H9 (cell line): Measurements from ENCODE around the gene FNDC4. TPM values are rescaled to one million over a fixed set of nuclear protein-coding genes. Genes with fewer than 3 reads are reported as not detected.

Source experiments
- DNase-seq: peaks from one replicate; pipeline ENCODE4 v3.0.0-alpha.2; 2017
- H2AFZ ChIP-seq: one replicate; pipeline ENCODE4 v1.6.1; 2013; ENCODE audit warnings: mild to moderate bottlenecking, low read length, control low read depth, moderate library complexity
- H2AK5ac ChIP-seq: 2 replicates; pipeline ENCODE4 v1.6.1; 2013; ENCODE audit warnings: low read length, control low read depth, mixed read lengths; ENCODE audit not compliant: insufficient read length
- H2BK120ac ChIP-seq: one replicate; pipeline ENCODE4 v1.6.1; 2013; ENCODE audit warnings: low read depth, mild to moderate bottlenecking, low read length, control low read depth, inconsistent platforms; ENCODE audit not compliant: poor library complexity, severe bottlenecking
- H2BK12ac ChIP-seq: 2 replicates; pipeline ENCODE4 v1.6.1; 2013; ENCODE audit warnings: low read length, control low read depth, mixed read lengths, low read depth; ENCODE audit not compliant: insufficient read length
- H2BK15ac ChIP-seq: 2 replicates; pipeline ENCODE4 v1.6.1; 2013; ENCODE audit warnings: low read depth, low read length, control low read depth
- H2BK20ac ChIP-seq: one replicate; pipeline ENCODE4 v1.6.1; 2013; ENCODE audit warnings: low read depth, mild to moderate bottlenecking, low read length, control low read depth, inconsistent platforms; ENCODE audit not compliant: poor library complexity, severe bottlenecking
- H2BK5ac ChIP-seq: 2 replicates; pipeline ENCODE4 v1.6.1; 2013; ENCODE audit warnings: low read length, control low read depth, mixed read lengths; ENCODE audit not compliant: insufficient read length
- H3K14ac ChIP-seq: 2 replicates; pipeline ENCODE4 v1.6.1; 2013; ENCODE audit warnings: low read length, control low read depth; ENCODE audit not compliant: insufficient read depth
- H3K18ac ChIP-seq: 2 replicates; pipeline ENCODE4 v1.6.1; 2013; ENCODE audit warnings: low read depth, mild to moderate bottlenecking, mixed read lengths, low read length, control low read depth; ENCODE audit not compliant: insufficient read length
- H3K23ac ChIP-seq: 2 replicates; pipeline ENCODE4 v1.6.1; 2013; ENCODE audit warnings: low read length, control low read depth, mixed read lengths, low read depth; ENCODE audit not compliant: insufficient read length
- H3K23me2 ChIP-seq: 2 replicates; pipeline ENCODE4 v1.6.1; 2013; ENCODE audit warnings: low read depth, mild to moderate bottlenecking, mixed read lengths, low read length, control low read depth; ENCODE audit not compliant: insufficient read length, poor library complexity, severe bottlenecking
- H3K27ac ChIP-seq: 2 replicates; pipeline ENCODE4 v1.5.1; 2013; ENCODE audit warnings: low read length, control low read depth, mixed read lengths, low read depth; ENCODE audit not compliant: insufficient read length
- H3K27me3 ChIP-seq: 2 replicates; pipeline ENCODE4 v1.6.1; 2013; ENCODE audit warnings: low read length, control low read depth, inconsistent platforms; ENCODE audit not compliant: insufficient read depth
- H3K4ac ChIP-seq: 2 replicates; pipeline ENCODE4 v1.6.1; 2013; ENCODE audit warnings: low read depth, mild to moderate bottlenecking, control low read depth, inconsistent platforms, low read length, moderate library complexity
- H3K4me1 ChIP-seq: 2 replicates; pipeline ENCODE4 v1.6.1; 2013; ENCODE audit warnings: low read length, control low read depth, inconsistent platforms; ENCODE audit not compliant: insufficient read depth
- H3K4me2 ChIP-seq: 2 replicates; pipeline ENCODE4 v1.6.1; 2013; ENCODE audit warnings: low read length, control low read depth, mixed read lengths; ENCODE audit not compliant: insufficient read length, insufficient read depth
- H3K56ac ChIP-seq: 2 replicates; pipeline ENCODE4 v1.6.1; 2013; ENCODE audit warnings: low read depth, mild to moderate bottlenecking, mixed read lengths, low read length, control low read depth; ENCODE audit not compliant: insufficient read length
- H3K79me1 ChIP-seq: 2 replicates; pipeline ENCODE4 v1.6.1; 2013; ENCODE audit warnings: low read depth, mild to moderate bottlenecking, moderate library complexity, low read length, control low read depth, inconsistent platforms; ENCODE audit not compliant: insufficient read depth, poor library complexity, severe bottlenecking
- H3K79me2 ChIP-seq: 2 replicates; pipeline ENCODE4 v1.6.1; 2013; ENCODE audit warnings: low read length, control low read depth, inconsistent platforms; ENCODE audit not compliant: insufficient read depth
- H3K9ac ChIP-seq: 2 replicates; pipeline ENCODE4 v1.6.1; 2013; ENCODE audit warnings: low read length, control low read depth, mixed read lengths; ENCODE audit not compliant: insufficient read length; ENCODE audit errors: extremely low read depth
- H3K9me3 ChIP-seq: one replicate; pipeline ENCODE4 v1.6.1; 2013; ENCODE audit warnings: low read depth, low read length, inconsistent platforms; ENCODE audit not compliant: control insufficient read depth
- H3T11ph ChIP-seq: one replicate; pipeline ENCODE4 v1.6.1; 2013; ENCODE audit warnings: mild to moderate bottlenecking, low read length, control low read depth, inconsistent platforms
- H4K20me1 ChIP-seq: one replicate; pipeline ENCODE4 v1.6.1; 2013; ENCODE audit not compliant: control insufficient read depth, insufficient read length, insufficient read depth
- H4K5ac ChIP-seq: 2 replicates; pipeline ENCODE4 v1.6.1; 2013; ENCODE audit warnings: low read depth, mild to moderate bottlenecking, mixed read lengths, low read length, control low read depth; ENCODE audit not compliant: insufficient read length
- H4K8ac ChIP-seq: replicated peaks from 2 replicates; pipeline ENCODE4 v1.6.1; 2013; ENCODE audit warnings: low read length, control low read depth, mixed read lengths, low read depth; ENCODE audit not compliant: insufficient read length
- H4K91ac ChIP-seq: 2 replicates; pipeline ENCODE4 v1.6.1; 2013; ENCODE audit warnings: low read depth, mild to moderate bottlenecking, moderate library complexity, mixed read lengths, low read length, control low read depth; ENCODE audit not compliant: insufficient read length
- H3K27ac Mint-ChIP-seq, 3 experiments: 2 replicates in 2 of 3; 3 replicates in 1 of 3; pipeline ENCODE4 v1.8.0; 2020 to 2021; ENCODE audit warnings: mixed read lengths in 3 of 3, mild to moderate bottlenecking in 1 of 3, moderate library complexity in 1 of 3
- H3K27me3 Mint-ChIP-seq: 2 replicates; pipeline ENCODE4 v1.8.0; 2021; ENCODE audit warnings: low read depth, mild to moderate bottlenecking, moderate library complexity, mixed read lengths
- H3K36me3 Mint-ChIP-seq, 3 experiments: 2 replicates in 2 of 3; 3 replicates in 1 of 3; pipeline ENCODE4 v1.8.0; 2020 to 2021; ENCODE audit warnings: low read depth in 3 of 3, mixed read lengths in 3 of 3; ENCODE audit not compliant: insufficient read depth in 1 of 3
- H3K4me1 Mint-ChIP-seq, 2 experiments: 2 replicates each; pipeline ENCODE4 v1.8.0; 2020; ENCODE audit warnings: mixed read lengths in 2 of 2
- H3K4me3 Mint-ChIP-seq, 2 experiments: 2 replicates in 1 of 2; 3 replicates in 1 of 2; pipeline ENCODE4 v1.8.0; 2020 to 2021; ENCODE audit warnings: mild to moderate bottlenecking in 2 of 2, mixed read lengths in 2 of 2, moderate library complexity in 1 of 2
- H3K9me3 Mint-ChIP-seq, 2 experiments: 2 replicates in 1 of 2; 3 replicates in 1 of 2; pipeline ENCODE4 v1.8.0; 2020; ENCODE audit warnings: mild to moderate bottlenecking in 2 of 2, mixed read lengths in 2 of 2, moderate library complexity in 1 of 2
- WGBS: extraction: QIAGEN DNeasy Blood & Tissue Kit; methylation state at CpG from one replicate; pipeline ENCODE4 v1.1.7; 2013; ENCODE audit warnings: missing lambda C conversion rate, low lambda C conversion rate, mixed read lengths; ENCODE audit not compliant: insufficient read length; ENCODE audit errors: extremely low coverage; 5-methylcytosine and 5-hydroxymethylcytosine counted together
- total RNA-seq: library from RNA; stranded (reverse); gene quantifications from 2 replicates; pipeline ENCODE4 v1.2.1, GENCODE V29; 2021
- TF ChIP-seq, protein P1 (sequence below): fragments of 200-600 bp; sonication (generic); conservative IDR thresholded peaks from 3 replicates; pipeline ENCODE4 v1.8.0; 2021; ENCODE audit warnings: antibody characterized with exemption, mild to moderate bottlenecking

The FNDC4 gene
- total RNA-seq, 1 experiment from 2014 or later: 21.5 TPM

- H3K23me2 ChIP-seq: no peaks in the 10 kb centered on the region
- H2BK20ac ChIP-seq: no peak overlapping the region
- peaks cover 8 to 14% of the 10 kb centered on the region in 2 experiments for H3K4me1 Mint-ChIP-seq
- H3K23ac ChIP-seq: no peak overlapping the region
- H3K9ac ChIP-seq: no peak overlapping the region
- H3K9me3 Mint-ChIP-seq: no peaks in the 10 kb centered on the region
- H3K14ac ChIP-seq: no peak overlapping the region
- no peaks in the 10 kb centered on the region for H3K27me3 ChIP-seq
- no peak overlapping the region for H3T11ph ChIP-seq
- no peak overlapping the region for H3K4ac ChIP-seq
- H3K79me2 ChIP-seq: no peaks in the 10 kb centered on the region
- H3K79me1 ChIP-seq: no peaks in the 10 kb centered on the region
- no peak overlapping the region for H3K27ac Mint-ChIP-seq
- no peak overlapping the region for H3K4me3 Mint-ChIP-seq
- H2BK120ac ChIP-seq: no peak overlapping the region
- H3K36me3 Mint-ChIP-seq: no peaks in the 10 kb centered on the region; a peak in 1 of 7 replicates
- no CpG with 5 or more reads among the region's 7 CpGs for WGBS
- H4K20me1 ChIP-seq: no peaks in the 10 kb centered on the region
- no peak overlapping the region for H4K5ac ChIP-seq
- H2BK12ac ChIP-seq: no peak overlapping the region
- H3K27me3 Mint-ChIP-seq: no peaks in the 10 kb centered on the region
- no peak overlapping the region for H2AFZ ChIP-seq
- H2BK5ac ChIP-seq: no peak overlapping the region
- H4K8ac ChIP-seq: no peak overlapping the region
- TF ChIP-seq, protein P1, sequence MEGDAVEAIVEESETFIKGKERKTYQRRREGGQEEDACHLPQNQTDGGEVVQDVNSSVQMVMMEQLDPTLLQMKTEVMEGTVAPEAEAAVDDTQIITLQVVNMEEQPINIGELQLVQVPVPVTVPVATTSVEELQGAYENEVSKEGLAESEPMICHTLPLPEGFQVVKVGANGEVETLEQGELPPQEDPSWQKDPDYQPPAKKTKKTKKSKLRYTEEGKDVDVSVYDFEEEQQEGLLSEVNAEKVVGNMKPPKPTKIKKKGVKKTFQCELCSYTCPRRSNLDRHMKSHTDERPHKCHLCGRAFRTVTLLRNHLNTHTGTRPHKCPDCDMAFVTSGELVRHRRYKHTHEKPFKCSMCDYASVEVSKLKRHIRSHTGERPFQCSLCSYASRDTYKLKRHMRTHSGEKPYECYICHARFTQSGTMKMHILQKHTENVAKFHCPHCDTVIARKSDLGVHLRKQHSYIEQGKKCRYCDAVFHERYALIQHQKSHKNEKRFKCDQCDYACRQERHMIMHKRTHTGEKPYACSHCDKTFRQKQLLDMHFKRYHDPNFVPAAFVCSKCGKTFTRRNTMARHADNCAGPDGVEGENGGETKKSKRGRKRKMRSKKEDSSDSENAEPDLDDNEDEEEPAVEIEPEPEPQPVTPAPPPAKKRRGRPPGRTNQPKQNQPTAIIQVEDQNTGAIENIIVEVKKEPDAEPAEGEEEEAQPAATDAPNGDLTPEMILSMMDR: no peak
- H3K18ac ChIP-seq: no peak overlapping the region
- no peak overlapping the region for H3K27ac ChIP-seq
- no peak overlapping the region for H3K4me2 ChIP-seq
- no peak overlapping the region for H4K91ac ChIP-seq
- no peak overlapping the region for H3K56ac ChIP-seq
- H2AK5ac ChIP-seq: no peak overlapping the region
- DNase-seq: no peak
- H2BK15ac ChIP-seq: no peak overlapping the region
- no peaks in the 10 kb centered on the region for H3K4me1 ChIP-seq
- H3K9me3 ChIP-seq: no peaks in the 10 kb centered on the region
Observed at GRCh38 chr2:27464443-27464842, 30.6 kb downstream of the FNDC4 start.
